Muscle layer of duodenum (tissue), 2 donors: ENCODE data around the gene RHEB.

ENCODE experiments used
- H3K27ac ChIP-seq: one replicate; pipeline ENCODE4 v1.7.0; 2013; ENCODE audit warnings: mild to moderate bottlenecking, low read length
- H3K27me3 ChIP-seq: one replicate; pipeline ENCODE4 v1.7.0; 2013; ENCODE audit warnings: low read depth, mild to moderate bottlenecking, control low read depth, low read length
- H3K36me3 ChIP-seq, 2 donors: one replicate each; pipeline ENCODE4 v1.7.0; 2013; ENCODE audit warnings: low read length in 2 of 2, control low read depth in 1 of 2, mild to moderate bottlenecking in 1 of 2; ENCODE audit not compliant: insufficient read depth in 2 of 2, control insufficient read depth in 1 of 2
- H3K4me1 ChIP-seq, 2 donors: one replicate each; pipeline ENCODE4 v1.7.0; 2013; ENCODE audit warnings: low read length in 2 of 2, mild to moderate bottlenecking in 2 of 2, control low read depth in 1 of 2, moderate library complexity in 1 of 2; ENCODE audit not compliant: insufficient read depth in 2 of 2, control insufficient read depth in 1 of 2
- H3K4me3 ChIP-seq, 2 donors: one replicate each; pipeline ENCODE4 v1.7.0; 2013; ENCODE audit warnings: low read length in 2 of 2, low read depth in 1 of 2, mild to moderate bottlenecking in 1 of 2
- H3K9me3 ChIP-seq, 2 donors: one replicate each; pipeline ENCODE4 v1.7.0; 2013; ENCODE audit warnings: low read length in 2 of 2, control low read depth in 1 of 2, mild to moderate bottlenecking in 1 of 2; ENCODE audit not compliant: control insufficient read depth in 1 of 2
- donor health status: healthy.

RHEB gene

GRCh38 chr7:151462306-151462779, 57.4 kb downstream of the RHEB start:
- peaks cover 19 to 29% of the 10 kb centered on the region in 2 donors for H3K36me3 ChIP-seq
- no peaks in the 10 kb centered on the region for H3K27me3 ChIP-seq
- no peak overlapping the region for H3K27ac ChIP-seq
- no peak overlapping the region for H3K4me3 ChIP-seq
- peaks cover 5 to 7% of the 10 kb centered on the region in 2 donors for H3K9me3 ChIP-seq
- peaks cover 0 to 8% of the 10 kb centered on the region in 2 donors for H3K4me1 ChIP-seq

- peaks cover 18 to 25% of the 10 kb centered on the region in 2 donors for H3K36me3 ChIP-seq
- H3K4me1 ChIP-seq = peaks cover 0 to 8% of the 10 kb centered on the region in 2 donors
- no peaks in the 10 kb centered on the region for H3K27me3 ChIP-seq
- peaks cover 5 to 7% of the 10 kb centered on the region in 2 donors for H3K9me3 ChIP-seq
- H3K27ac ChIP-seq = no peak overlapping the region
- H3K4me3 ChIP-seq = no peak overlapping the region
Measured at GRCh38 chr7:151461942-151462230, 57.8 kb downstream of the RHEB start.

DNA sequence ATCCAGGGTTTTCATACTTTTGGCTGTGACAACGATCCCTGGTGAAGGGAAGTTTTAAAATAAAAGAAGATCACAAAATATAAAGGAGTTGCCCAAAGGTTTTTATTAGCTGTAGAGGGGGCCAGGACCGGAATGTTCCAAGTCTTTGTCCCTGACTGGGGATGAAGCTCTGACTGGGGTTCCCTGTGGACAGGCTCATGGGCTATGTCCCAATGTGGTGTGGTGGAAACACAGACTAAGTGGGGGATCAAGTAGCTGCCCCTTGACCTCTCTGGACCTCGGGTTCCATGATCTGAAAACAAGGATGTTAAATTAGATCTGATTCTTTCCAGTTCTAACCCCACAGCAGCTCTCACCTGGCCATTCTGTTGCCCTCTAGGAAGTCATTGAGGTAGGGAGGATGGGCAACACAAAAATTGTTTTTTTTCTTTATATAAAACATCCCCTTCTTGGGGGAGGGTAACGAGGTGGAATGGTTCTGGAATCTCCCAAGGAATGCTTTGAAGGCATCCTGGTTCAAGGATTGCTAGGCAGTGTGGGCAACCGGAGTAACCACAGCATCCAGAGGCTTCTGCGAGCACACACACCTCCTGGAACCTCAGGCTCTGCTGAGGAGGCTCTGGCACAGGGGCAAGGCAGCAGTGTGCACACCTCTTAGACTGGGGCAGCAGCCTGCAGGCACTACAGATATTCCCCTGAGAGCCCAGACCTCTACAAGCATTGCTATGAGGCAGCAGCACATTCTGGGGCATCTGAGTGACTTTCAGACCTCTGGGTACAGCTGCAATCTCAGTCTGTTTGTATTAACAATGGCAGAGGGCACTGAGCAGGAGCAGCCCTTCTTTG, 58.4 kb downstream of the RHEB start:
- Histone ChIP-seq H3K4me3 (no peak overlapping the region), H3K27ac (peak overlapping the region; percentile 93), H3K27me3 (no peaks in the 10 kb centered on the region), H3K4me1 (peaks cover 0 to 8% of the 10 kb centered on the region in 2 donors), H3K36me3 (peaks cover 16 to 22% of the 10 kb centered on the region in 2 donors), H3K9me3 (peaks cover 5 to 7% of the 10 kb centered on the region in 2 donors)

DNA sequence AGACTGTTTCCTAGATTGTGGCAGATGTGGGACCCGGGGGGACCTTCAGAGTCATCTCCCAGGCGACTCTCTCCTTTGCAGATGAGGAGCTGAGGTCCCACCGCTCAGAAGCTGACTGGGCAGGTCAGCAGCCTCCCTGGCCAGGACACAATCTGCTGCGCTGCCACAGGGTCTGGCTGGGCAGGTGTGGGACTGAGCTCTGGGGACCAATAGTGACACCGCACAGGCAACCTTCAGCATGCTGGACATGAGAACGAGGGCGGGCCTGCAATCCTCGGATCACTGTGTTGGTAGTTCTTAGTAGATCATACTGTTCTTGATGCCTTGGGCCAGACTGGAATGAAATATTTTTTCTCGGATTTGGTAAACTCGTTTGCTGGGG, 59.2 kb downstream of the RHEB start:
- Histone ChIP-seq H3K4me1 (peaks cover 0 to 8% of the 10 kb centered on the region in 2 donors), H3K9me3 (peaks cover 5 to 7% of the 10 kb centered on the region in 2 donors), H3K4me3 (peak overlapping the region; percentile 4 to 32), H3K27ac (peak overlapping the region; percentile 93), H3K36me3 (peaks cover 8 to 14% of the 10 kb centered on the region in 2 donors), H3K27me3 (no peaks in the 10 kb centered on the region)

DNA sequence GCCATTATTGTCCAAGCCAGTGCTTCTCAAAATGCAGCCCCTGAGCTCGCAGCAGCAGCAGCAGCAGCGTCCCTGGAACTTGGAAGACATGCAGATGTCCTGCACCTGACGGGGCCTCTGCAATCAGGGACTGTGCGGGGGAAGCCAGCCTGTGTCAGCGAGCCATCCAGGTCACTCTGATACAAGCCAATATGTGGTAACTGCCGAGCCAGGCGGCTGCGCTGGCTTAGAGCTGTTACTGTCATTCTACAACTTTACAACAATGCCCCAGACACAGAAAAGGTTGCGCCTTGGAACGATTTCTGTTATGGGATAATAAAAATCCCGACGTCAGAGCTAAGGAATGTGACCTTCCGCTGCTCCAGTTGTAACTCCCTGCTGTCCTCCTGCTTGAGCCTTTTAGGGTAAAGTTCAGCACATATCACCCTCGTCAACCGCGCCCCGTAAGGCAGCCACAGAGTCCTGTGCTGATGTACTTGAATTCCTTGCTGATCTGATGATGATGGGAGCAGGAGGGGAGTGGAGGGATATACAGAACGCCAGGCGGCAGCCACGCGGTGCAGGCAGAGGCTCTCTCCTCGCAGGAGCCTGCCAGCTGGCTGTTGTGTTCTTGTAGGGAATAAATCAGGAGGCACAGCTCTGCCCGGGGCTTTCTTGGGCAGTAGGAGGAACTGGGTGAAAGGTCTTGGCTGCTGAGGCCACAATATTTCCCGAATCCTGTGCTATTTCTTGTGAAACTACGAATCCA, 59.8 kb downstream of the RHEB start:
- H3K9me3 ChIP-seq = peaks cover 5 to 7% of the 10 kb centered on the region in 2 donors
- peaks cover 0 to 8% of the 10 kb centered on the region in 2 donors for H3K4me1 ChIP-seq
- peak overlapping the region; percentile 93 for H3K27ac ChIP-seq
- peaks cover 4 to 9% of the 10 kb centered on the region in 2 donors for H3K36me3 ChIP-seq
- H3K4me3 ChIP-seq = peak overlapping the region; percentile 12 to 32
- no peaks in the 10 kb centered on the region for H3K27me3 ChIP-seq

DNA sequence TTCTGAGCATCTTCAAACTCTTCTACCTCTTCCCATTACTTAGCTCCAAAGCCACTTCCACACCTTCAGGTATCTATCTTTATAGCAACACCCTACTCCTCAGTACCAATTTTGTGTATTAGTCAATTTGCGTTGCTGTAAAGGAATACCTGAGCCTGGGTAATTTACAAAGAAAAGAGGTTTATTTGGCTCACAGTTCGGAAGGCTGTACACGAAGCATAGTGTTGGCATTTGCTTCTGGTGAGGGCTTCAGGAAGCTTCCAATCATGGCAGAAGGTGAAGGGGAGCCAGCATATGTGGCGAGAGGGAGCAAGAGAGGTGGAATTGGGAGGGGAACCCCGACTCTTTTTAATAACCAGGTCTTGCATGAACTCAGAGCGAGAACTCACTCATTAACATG, 62.2 kb downstream of the RHEB start:
- no peaks in the 10 kb centered on the region for H3K27me3 ChIP-seq
- peaks cover 3% of the 10 kb centered on the region in 2 donors for H3K9me3 ChIP-seq
- H3K4me1 ChIP-seq = peaks cover 0 to 8% of the 10 kb centered on the region in 2 donors
- no peak overlapping the region for H3K27ac ChIP-seq
- H3K4me3 ChIP-seq = no peak overlapping the region
- no peaks in the 10 kb centered on the region for H3K36me3 ChIP-seq

GRCh38 chr7:151456782-151457181, 62.9 kb downstream of the RHEB start:
- H3K27me3 ChIP-seq = no peaks in the 10 kb centered on the region
- H3K36me3 ChIP-seq = no peaks in the 10 kb centered on the region
- no peaks in the 10 kb centered on the region for H3K9me3 ChIP-seq
- H3K4me1 ChIP-seq = peaks cover 0 to 8% of the 10 kb centered on the region in 2 donors
- H3K27ac ChIP-seq = no peak overlapping the region
- H3K4me3 ChIP-seq = no peak overlapping the region

DNA sequence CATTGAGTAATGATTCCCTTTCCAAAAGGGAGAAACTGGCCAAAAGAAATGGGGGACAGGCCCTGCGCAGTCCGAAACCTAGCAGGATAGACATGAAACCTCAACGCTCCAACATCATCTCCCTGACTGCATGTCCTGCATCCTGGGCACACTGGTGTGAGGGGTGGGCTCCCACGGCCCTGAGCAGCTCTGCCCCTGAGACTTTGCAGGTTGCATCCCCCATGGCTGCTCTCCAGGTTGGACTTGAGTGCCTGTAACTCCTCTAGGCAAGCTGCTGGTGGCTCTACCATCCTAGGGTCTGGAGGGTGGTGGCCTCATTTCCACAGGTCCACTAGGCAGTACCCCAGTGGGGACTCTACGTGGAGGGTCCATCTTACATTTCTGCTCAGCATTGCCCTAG, 63.4 kb downstream of the RHEB start:
- Histone ChIP-seq H3K4me1 (peaks cover 0 to 8% of the 10 kb centered on the region in 2 donors), H3K4me3 (no peak overlapping the region), H3K27ac (no peak overlapping the region), H3K9me3 (no peaks in the 10 kb centered on the region), H3K36me3 (no peaks in the 10 kb centered on the region), H3K27me3 (no peaks in the 10 kb centered on the region)

- peaks cover 0 to 8% of the 10 kb centered on the region in 2 donors for H3K4me1 ChIP-seq
- H3K27ac ChIP-seq = no peak overlapping the region
- no peak overlapping the region for H3K4me3 ChIP-seq
- no peaks in the 10 kb centered on the region for H3K36me3 ChIP-seq
- H3K27me3 ChIP-seq = no peaks in the 10 kb centered on the region
- H3K9me3 ChIP-seq = no peaks in the 10 kb centered on the region
Measured at GRCh38 chr7:151455690-151456089, 64.0 kb downstream of the RHEB start.

DNA sequence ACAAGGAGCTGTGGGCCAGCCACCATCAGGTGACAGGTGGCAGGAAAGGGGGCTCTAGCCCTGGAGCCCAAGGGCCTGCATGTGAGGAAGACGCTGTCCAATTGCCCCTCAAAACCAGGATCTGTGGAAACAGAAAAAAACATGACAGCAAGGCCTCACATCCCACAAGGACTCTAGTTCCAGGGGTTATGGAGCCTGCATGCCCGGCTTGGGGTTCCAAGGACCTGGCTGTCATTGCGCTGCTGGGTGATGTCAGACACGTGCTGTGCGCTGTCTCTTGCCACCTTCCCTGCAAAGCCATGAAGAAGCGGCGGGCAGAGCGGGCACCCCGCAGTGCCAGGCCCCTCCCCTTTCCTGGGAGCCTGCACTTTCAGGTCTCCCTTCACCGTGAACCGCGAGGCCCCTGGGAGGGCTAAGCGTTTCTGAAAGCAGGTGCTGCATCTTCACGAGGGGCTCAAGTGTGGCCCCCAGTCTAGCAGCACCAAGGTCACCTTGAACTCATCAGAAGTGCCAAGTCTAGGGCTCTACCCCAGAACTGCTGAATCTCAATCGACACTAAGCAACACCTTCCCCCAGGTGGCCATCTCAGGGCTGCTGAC, 64.7 kb downstream of the RHEB start:
- Histone ChIP-seq H3K4me1 (peaks cover 0 to 8% of the 10 kb centered on the region in 2 donors), H3K27me3 (no peaks in the 10 kb centered on the region), H3K9me3 (no peaks in the 10 kb centered on the region), H3K4me3 (no peak overlapping the region), H3K36me3 (no peaks in the 10 kb centered on the region), H3K27ac (no peak overlapping the region)

- Histone ChIP-seq H3K9me3 (no peaks in the 10 kb centered on the region), H3K4me1 (peaks cover 0 to 4% of the 10 kb centered on the region in 2 donors), H3K27ac (no peak overlapping the region), H3K27me3 (no peaks in the 10 kb centered on the region), H3K36me3 (no peaks in the 10 kb centered on the region), H3K4me3 (no peak overlapping the region)
Measured at GRCh38 chr7:151454305-151454704, 65.4 kb downstream of the RHEB start.
